ENCODE results near the gene RSPO1. TPM values are rescaled to one million over a fixed set of nuclear protein-coding genes. Genes with fewer than 3 reads are reported as not detected.
A peak's percentile ranks its signal among the peaks of the same experiment; 100 is the strongest.

RSPO1 gene
- total and polyA plus RNA-seq, 5 donors from 2014 or later: not detected

- H3K27me3 Mint-ChIP-seq: peaks cover 74% of the 10 kb centered on the region
- H3K4me3 Mint-ChIP-seq: no peak overlapping the region
- H3K4me1 ChIP-seq (ENCODE audit: control insufficient read depth, insufficient read depth, low read length, poor library complexity, severe bottlenecking): no peaks in the 10 kb centered on the region
- H3K4me3 ChIP-seq (ENCODE audit: low read depth, low read length): no peak overlapping the region
- H3K27ac ChIP-seq (ENCODE audit: insufficient read depth, low read length, poor library complexity, severe bottlenecking): no peak overlapping the region
- peaks cover 30% of the 10 kb centered on the region for H3K27me3 ChIP-seq (ENCODE audit: control insufficient read depth, insufficient read depth, low read length)
- DNase-seq (no peak), ATAC-seq (ENCODE audit: low read depth in 2 of 2) (no peak)
- no peak overlapping the region for H3K27ac Mint-ChIP-seq
- H3K36me3 Mint-ChIP-seq: no peaks in the 10 kb centered on the region
- peaks cover 0 to 7% (median 0%) of the 10 kb centered on the region in 4 donors for H3K4me1 Mint-ChIP-seq
- H3K9me3 Mint-ChIP-seq: no peaks in the 10 kb centered on the region
- no peaks in the 10 kb centered on the region for H3K36me3 ChIP-seq (ENCODE audit: control insufficient read depth, insufficient read depth, low read length)
- no peaks in the 10 kb centered on the region for H3K9me3 ChIP-seq (ENCODE audit: control insufficient read depth in 2 of 2, low read length in 2 of 2)
Measured at GRCh38 chr1:37629008-37629407, 5.7 kb downstream of the RSPO1 start.

- Histone ChIP-seq H3K4me3 (ENCODE audit: low read depth, low read length) (no peak overlapping the region), H3K9me3 (ENCODE audit: control insufficient read depth in 2 of 2, low read length in 2 of 2) (no peaks in the 10 kb centered on the region), H3K27me3 (ENCODE audit: control insufficient read depth, insufficient read depth, low read length) (peaks cover 30% of the 10 kb centered on the region), H3K4me1 (ENCODE audit: control insufficient read depth, insufficient read depth, low read length, poor library complexity, severe bottlenecking) (no peaks in the 10 kb centered on the region), H3K27ac (ENCODE audit: insufficient read depth, low read length, poor library complexity, severe bottlenecking) (no peak overlapping the region), H3K36me3 (ENCODE audit: control insufficient read depth, insufficient read depth, low read length) (no peaks in the 10 kb centered on the region)
- ATAC-seq (ENCODE audit: low read depth in 2 of 2) (no peak), DNase-seq (no peak)
- Mint-ChIP-seq H3K36me3 (no peaks in the 10 kb centered on the region), H3K27ac (no peak overlapping the region), H3K4me3 (no peak overlapping the region), H3K9me3 (no peaks in the 10 kb centered on the region), H3K4me1 (peaks cover 0 to 6% (median 0%) of the 10 kb centered on the region in 4 donors), H3K27me3 (peaks cover 68% of the 10 kb centered on the region)
Measured at GRCh38 chr1:37628026-37628556, 6.6 kb downstream of the RSPO1 start.

GRCh38 chr1:37622131-37622530 is 12.6 kb downstream of the RSPO1 start:
- ATAC-seq (ENCODE audit: low read depth in 2 of 2): no peak
- no peak overlapping the region for H3K4me3 Mint-ChIP-seq
- H3K36me3 Mint-ChIP-seq: no peaks in the 10 kb centered on the region
- Histone ChIP-seq H3K9me3 (ENCODE audit: control insufficient read depth in 2 of 2, low read length in 2 of 2) (no peaks in the 10 kb centered on the region), H3K4me3 (ENCODE audit: low read depth, low read length) (no peak overlapping the region), H3K27ac (ENCODE audit: insufficient read depth, low read length, poor library complexity, severe bottlenecking) (no peak overlapping the region), H3K27me3 (ENCODE audit: control insufficient read depth, insufficient read depth, low read length) (peaks cover 6% of the 10 kb centered on the region), H3K36me3 (ENCODE audit: control insufficient read depth, insufficient read depth, low read length) (no peaks in the 10 kb centered on the region), H3K4me1 (ENCODE audit: control insufficient read depth, insufficient read depth, low read length, poor library complexity, severe bottlenecking) (no peaks in the 10 kb centered on the region)
- H3K9me3 Mint-ChIP-seq: no peaks in the 10 kb centered on the region
- H3K27ac Mint-ChIP-seq: no peak overlapping the region
- H3K27me3 Mint-ChIP-seq: peaks cover 39% of the 10 kb centered on the region
- no peaks in the 10 kb centered on the region for H3K4me1 Mint-ChIP-seq
- peak in 1 of 3 donors; percentile 6 for DNase-seq

GRCh38 chr1:37621326-37621870 is 13.3 kb downstream of the RSPO1 start:
- H3K4me3 Mint-ChIP-seq: no peak overlapping the region
- ATAC-seq (ENCODE audit: low read depth in 2 of 2): no peak
- no peaks in the 10 kb centered on the region for H3K9me3 Mint-ChIP-seq
- H3K36me3 ChIP-seq (ENCODE audit: control insufficient read depth, insufficient read depth, low read length): no peaks in the 10 kb centered on the region
- no peak for DNase-seq
- no peak overlapping the region for H3K4me3 ChIP-seq (ENCODE audit: low read depth, low read length)
- H3K27ac Mint-ChIP-seq: no peak overlapping the region
- H3K4me1 Mint-ChIP-seq: no peaks in the 10 kb centered on the region
- H3K27me3 Mint-ChIP-seq: peaks cover 36% of the 10 kb centered on the region
- H3K9me3 ChIP-seq (ENCODE audit: control insufficient read depth in 2 of 2, low read length in 2 of 2): no peaks in the 10 kb centered on the region
- no peaks in the 10 kb centered on the region for H3K36me3 Mint-ChIP-seq
- H3K27me3 ChIP-seq (ENCODE audit: control insufficient read depth, insufficient read depth, low read length): peaks cover 6% of the 10 kb centered on the region
- H3K4me1 ChIP-seq (ENCODE audit: control insufficient read depth, insufficient read depth, low read length, poor library complexity, severe bottlenecking): no peaks in the 10 kb centered on the region
- no peak overlapping the region for H3K27ac ChIP-seq (ENCODE audit: insufficient read depth, low read length, poor library complexity, severe bottlenecking)

GRCh38 chr1:37620707-37621106 is 14.0 kb downstream of the RSPO1 start:
- Histone ChIP-seq H3K4me3 (ENCODE audit: low read depth, low read length) (no peak overlapping the region), H3K4me1 (ENCODE audit: control insufficient read depth, insufficient read depth, low read length, poor library complexity, severe bottlenecking) (no peaks in the 10 kb centered on the region), H3K36me3 (ENCODE audit: control insufficient read depth, insufficient read depth, low read length) (no peaks in the 10 kb centered on the region), H3K9me3 (ENCODE audit: control insufficient read depth in 2 of 2, low read length in 2 of 2) (no peaks in the 10 kb centered on the region), H3K27me3 (ENCODE audit: control insufficient read depth, insufficient read depth, low read length) (peaks cover 6% of the 10 kb centered on the region), H3K27ac (ENCODE audit: insufficient read depth, low read length, poor library complexity, severe bottlenecking) (no peak overlapping the region)
- ATAC-seq (ENCODE audit: low read depth in 2 of 2) (no peak), DNase-seq (no peak)
- Mint-ChIP-seq H3K4me1 (no peaks in the 10 kb centered on the region), H3K27ac (no peak overlapping the region), H3K27me3 (peaks cover 35% of the 10 kb centered on the region), H3K36me3 (no peaks in the 10 kb centered on the region), H3K9me3 (no peaks in the 10 kb centered on the region), H3K4me3 (no peak overlapping the region)

- Histone ChIP-seq H3K4me1 (ENCODE audit: control insufficient read depth, insufficient read depth, low read length, poor library complexity, severe bottlenecking) (no peaks in the 10 kb centered on the region), H3K9me3 (ENCODE audit: control insufficient read depth in 2 of 2, low read length in 2 of 2) (no peaks in the 10 kb centered on the region), H3K36me3 (ENCODE audit: control insufficient read depth, insufficient read depth, low read length) (no peaks in the 10 kb centered on the region), H3K27ac (ENCODE audit: insufficient read depth, low read length, poor library complexity, severe bottlenecking) (no peak overlapping the region), H3K27me3 (ENCODE audit: control insufficient read depth, insufficient read depth, low read length) (peaks cover 6% of the 10 kb centered on the region), H3K4me3 (ENCODE audit: low read depth, low read length) (no peak overlapping the region)
- H3K4me3 Mint-ChIP-seq: no peak overlapping the region
- H3K27ac Mint-ChIP-seq: no peak overlapping the region
- H3K36me3 Mint-ChIP-seq: no peaks in the 10 kb centered on the region
- DNase-seq: no peak
- ATAC-seq (ENCODE audit: low read depth in 2 of 2): no peak
- H3K27me3 Mint-ChIP-seq: peaks cover 29% of the 10 kb centered on the region
- no peaks in the 10 kb centered on the region for H3K4me1 Mint-ChIP-seq
- no peaks in the 10 kb centered on the region for H3K9me3 Mint-ChIP-seq
Measured at GRCh38 chr1:37616330-37616729, 18.4 kb downstream of the RSPO1 start.

GRCh38 chr1:37614105-37614504 is 20.6 kb downstream of the RSPO1 start:
- H3K4me3 ChIP-seq (ENCODE audit: low read depth, low read length): no peak overlapping the region

GRCh38 chr1:37612186-37612585 is 22.5 kb downstream of the RSPO1 start:
- H3K27ac ChIP-seq (ENCODE audit: insufficient read depth, low read length, poor library complexity, severe bottlenecking): no peak overlapping the region
- ATAC-seq (ENCODE audit: low read depth in 2 of 2) (no peak), DNase-seq (no peak)
- H3K9me3 ChIP-seq (ENCODE audit: control insufficient read depth in 2 of 2, low read length in 2 of 2): no peaks in the 10 kb centered on the region
- H3K4me3 ChIP-seq (ENCODE audit: low read depth, low read length): no peak overlapping the region
- no peaks in the 10 kb centered on the region for H3K4me1 ChIP-seq (ENCODE audit: control insufficient read depth, insufficient read depth, low read length, poor library complexity, severe bottlenecking)
- no peak overlapping the region for H3K27ac Mint-ChIP-seq
- H3K27me3 ChIP-seq (ENCODE audit: control insufficient read depth, insufficient read depth, low read length): peaks cover 4% of the 10 kb centered on the region
- no peaks in the 10 kb centered on the region for H3K4me1 Mint-ChIP-seq
- no peaks in the 10 kb centered on the region for H3K36me3 ChIP-seq (ENCODE audit: control insufficient read depth, insufficient read depth, low read length)
- H3K27me3 Mint-ChIP-seq: peaks cover 11% of the 10 kb centered on the region
- H3K4me3 Mint-ChIP-seq: no peak overlapping the region
- H3K9me3 Mint-ChIP-seq: no peaks in the 10 kb centered on the region
- no peaks in the 10 kb centered on the region for H3K36me3 Mint-ChIP-seq

More at GRCh38 chr1:37614105-37614504, 20.6 kb downstream of the RSPO1 start:
- no peaks in the 10 kb centered on the region for H3K9me3 Mint-ChIP-seq
- H3K36me3 Mint-ChIP-seq: no peaks in the 10 kb centered on the region
- H3K4me1 ChIP-seq (ENCODE audit: control insufficient read depth, insufficient read depth, low read length, poor library complexity, severe bottlenecking): no peaks in the 10 kb centered on the region
- DNase-seq: no peak
- no peaks in the 10 kb centered on the region for H3K4me1 Mint-ChIP-seq
- H3K4me3 Mint-ChIP-seq: no peak overlapping the region
- no peak overlapping the region for H3K27ac Mint-ChIP-seq
- no peaks in the 10 kb centered on the region for H3K36me3 ChIP-seq (ENCODE audit: control insufficient read depth, insufficient read depth, low read length)
- no peaks in the 10 kb centered on the region for H3K9me3 ChIP-seq (ENCODE audit: control insufficient read depth in 2 of 2, low read length in 2 of 2)
- H3K27me3 ChIP-seq (ENCODE audit: control insufficient read depth, insufficient read depth, low read length): peaks cover 6% of the 10 kb centered on the region
- no peak overlapping the region for H3K27ac ChIP-seq (ENCODE audit: insufficient read depth, low read length, poor library complexity, severe bottlenecking)
- H3K27me3 Mint-ChIP-seq: peaks cover 27% of the 10 kb centered on the region
- no peak for ATAC-seq (ENCODE audit: low read depth in 2 of 2)
